Thoracic aorta (tissue), 2 donors: ENCODE data around the gene FOXO3B. TPM values are rescaled to one million over a fixed set of nuclear protein-coding genes. Genes with fewer than 3 reads are reported as not detected.
"Not testable (repeated sequence)": the region's sequence is repeated elsewhere in the genome, so short reads cannot be mapped to it uniquely, and the experiment has no call there.

ENCODE experiments used
- ATAC-seq: fragments of 150-250 bp; one replicate; pipeline ENCODE4 v1.8.0; 2017; ENCODE audit warnings: low read depth; ENCODE audit not compliant: insufficient number of reproducible peaks, low FRiP score
- DNase-seq: peaks from one replicate; pipeline ENCODE4 v3.0.0-alpha.2; 2020; ENCODE audit warnings: low spot score
- H3K27ac ChIP-seq, 2 donors: fragments of 200-600 bp; sonication (generic); 1 replicate in 1 of 2; 2 replicates in 1 of 2; pipeline ENCODE4 v1.5.1; 2016; ENCODE audit warnings: mild to moderate bottlenecking in 2 of 2, moderate library complexity in 2 of 2
- H3K27me3 ChIP-seq: fragments of 200-600 bp; sonication (generic); replicated peaks from 2 replicates; pipeline ENCODE4 v1.6.0; 2016; ENCODE audit warnings: mild to moderate bottlenecking; ENCODE audit not compliant: insufficient read depth
- H3K36me3 ChIP-seq: fragments of 200-600 bp; sonication (generic); one replicate; pipeline ENCODE4 v1.5.1; 2016
- H3K4me1 ChIP-seq, 2 donors: fragments of 200-600 bp; sonication (generic); 1 replicate in 1 of 2; 2 replicates in 1 of 2; pipeline versions ENCODE4 v1.5.1 to v1.6.0; 2016; ENCODE audit warnings: low read depth in 2 of 2, mild to moderate bottlenecking in 1 of 2; ENCODE audit not compliant: control insufficient read depth in 1 of 2
- H3K4me3 ChIP-seq: fragments of 200-600 bp; sonication (generic); 2 replicates; pipeline ENCODE4 v1.5.1; 2016; ENCODE audit warnings: mild to moderate bottlenecking
- H3K9me3 ChIP-seq: fragments of 200-600 bp; sonication (generic); 2 replicates; pipeline ENCODE4 v1.5.1; 2016
- total RNA-seq, 2 donors: library from RNA; depleted of rRNA; stranded (reverse); fragments of >200 nt; gene quantifications; one replicate each; pipeline versions ENCODE4 v1.1.0 to v1.2.3, GENCODE V29; 2016

Gene FOXO3B
- total RNA-seq, 2 donors from 2014 or later = 9.9 to 21.1 TPM

- H3K36me3 ChIP-seq, DNase-seq, H3K27ac ChIP-seq, H3K4me3 ChIP-seq, H3K4me1 ChIP-seq, H3K9me3 ChIP-seq, ATAC-seq, H3K27me3 ChIP-seq: not testable (repeated sequence)
Measured at GRCh38 chr17:18638357-18638756, 43.8 kb downstream of the FOXO3B start.

- not testable (repeated sequence) for H3K27ac ChIP-seq, H3K27me3 ChIP-seq, H3K4me3 ChIP-seq, H3K4me1 ChIP-seq, DNase-seq, ATAC-seq, H3K36me3 ChIP-seq, H3K9me3 ChIP-seq
Measured at GRCh38 chr17:18636237-18636636, 45.9 kb downstream of the FOXO3B start.

GRCh38 chr17:18635773-18636172 is 46.3 kb downstream of the FOXO3B start:
- not testable (repeated sequence) for ATAC-seq, H3K4me3 ChIP-seq, H3K9me3 ChIP-seq, H3K36me3 ChIP-seq, H3K4me1 ChIP-seq, H3K27me3 ChIP-seq, DNase-seq, H3K27ac ChIP-seq

GRCh38 chr17:18634550-18635263 is 47.4 kb downstream of the FOXO3B start:
- peak overlapping the region; percentile 38 for H3K4me3 ChIP-seq
- DNase-seq, H3K9me3 ChIP-seq, H3K36me3 ChIP-seq, H3K4me1 ChIP-seq, H3K27ac ChIP-seq, ATAC-seq, H3K27me3 ChIP-seq: not testable (repeated sequence)

Other genes starting within 250 kb of the FOXO3B start
- not detected for gene LGALS9C, start 205.5 kb downstream of the FOXO3B start, total RNA-seq
- not detected for gene TBC1D28, start 37.9 kb downstream of the FOXO3B start, total RNA-seq
- gene FBXW10, start 61.7 kb upstream of the FOXO3B start, total RNA-seq = not detected
- gene TVP23B, start 98.9 kb upstream of the FOXO3B start, total RNA-seq = 10 to 100 TPM; 36.0 to 42.3 TPM
- gene PRPSAP2, start 175.8 kb upstream of the FOXO3B start, total RNA-seq = 10 to 100 TPM; 21.3 to 26.9 TPM